ENCODE data around the gene AFG3L2.

The AFG3L2 gene

GRCh38 chr18:12302391-12303147, 74.5 kb downstream of the AFG3L2 start:
- no peak for DNase-seq (ENCODE audit: low read depth)

- DNase-seq (ENCODE audit: low read depth), result no peak
These were observed 75.6 kb downstream of the AFG3L2 start for GRCh38 chr18:12301263-12302005.

GRCh38 chr18:12299862-12300261, 77.2 kb downstream of the AFG3L2 start:
- DNase-seq (ENCODE audit: low read depth), result no peak

GRCh38 chr18:12296457-12296856, 80.6 kb downstream of the AFG3L2 start:
- no peak for DNase-seq (ENCODE audit: low read depth)

GRCh38 chr18:12296087-12296403, 81.0 kb downstream of the AFG3L2 start:
- no peak for DNase-seq (ENCODE audit: low read depth)

GRCh38 chr18:12295389-12296086, 81.5 kb downstream of the AFG3L2 start:
- DNase-seq (ENCODE audit: low read depth), result no peak

- DNase-seq (ENCODE audit: low read depth), result no peak
These were observed 83.2 kb downstream of the AFG3L2 start for GRCh38 chr18:12293831-12294230.

- no peak for DNase-seq (ENCODE audit: low read depth)
These were observed 85.3 kb downstream of the AFG3L2 start for GRCh38 chr18:12291690-12292089.

GRCh38 chr18:12291161-12291560, 85.9 kb downstream of the AFG3L2 start:
- DNase-seq (ENCODE audit: low read depth), result no peak

GRCh38 chr18:12290086-12290485, 86.9 kb downstream of the AFG3L2 start:
- DNase-seq (ENCODE audit: low read depth), result no peak

GRCh38 chr18:12288403-12288755, 88.6 kb downstream of the AFG3L2 start:
- no peak for DNase-seq (ENCODE audit: low read depth)

GRCh38 chr18:12287684-12288402, 89.2 kb downstream of the AFG3L2 start:
- DNase-seq (ENCODE audit: low read depth), result peak; percentile 70

GRCh38 chr18:12287131-12287681, 89.8 kb downstream of the AFG3L2 start:
- no peak for DNase-seq (ENCODE audit: low read depth)

- no peak for DNase-seq (ENCODE audit: low read depth)
These were observed 93.4 kb downstream of the AFG3L2 start for GRCh38 chr18:12283666-12284065.

- DNase-seq (ENCODE audit: low read depth), result no peak
These were observed 93.8 kb downstream of the AFG3L2 start for GRCh38 chr18:12283256-12283655.

- DNase-seq (ENCODE audit: low read depth), result peak; percentile 71
These were observed 94.5 kb downstream of the AFG3L2 start for GRCh38 chr18:12282442-12283039.

GRCh38 chr18:12281861-12282260, 95.2 kb downstream of the AFG3L2 start:
- no peak for DNase-seq (ENCODE audit: low read depth)

GRCh38 chr18:12279781-12280531, 97.1 kb downstream of the AFG3L2 start:
- no peak for DNase-seq (ENCODE audit: low read depth)
